Measurements from ENCODE around the gene ABLIM2.

Gene ABLIM2

DNA sequence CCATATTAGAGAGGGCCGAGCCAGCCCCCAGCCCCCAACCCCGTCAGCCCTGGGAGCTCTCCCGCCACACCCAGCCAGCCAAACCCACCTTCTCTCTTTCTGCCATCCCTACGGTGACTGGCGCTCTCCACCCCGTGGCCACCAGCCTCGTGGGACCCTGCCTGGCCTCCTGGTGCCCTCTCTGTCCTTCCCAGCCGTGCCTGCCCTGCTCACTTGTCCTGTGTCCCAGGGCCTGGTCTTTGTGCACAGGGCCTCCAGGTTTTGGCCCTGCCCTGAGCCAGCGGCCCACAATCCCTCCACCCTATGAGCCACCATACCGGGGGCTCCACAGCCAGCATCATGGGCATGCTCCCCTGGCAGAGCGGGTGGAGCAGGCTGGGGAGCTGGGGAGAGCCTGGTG, 77.4 kb downstream of the ABLIM2 start:
- TF ChIP-seq, protein P1, sequence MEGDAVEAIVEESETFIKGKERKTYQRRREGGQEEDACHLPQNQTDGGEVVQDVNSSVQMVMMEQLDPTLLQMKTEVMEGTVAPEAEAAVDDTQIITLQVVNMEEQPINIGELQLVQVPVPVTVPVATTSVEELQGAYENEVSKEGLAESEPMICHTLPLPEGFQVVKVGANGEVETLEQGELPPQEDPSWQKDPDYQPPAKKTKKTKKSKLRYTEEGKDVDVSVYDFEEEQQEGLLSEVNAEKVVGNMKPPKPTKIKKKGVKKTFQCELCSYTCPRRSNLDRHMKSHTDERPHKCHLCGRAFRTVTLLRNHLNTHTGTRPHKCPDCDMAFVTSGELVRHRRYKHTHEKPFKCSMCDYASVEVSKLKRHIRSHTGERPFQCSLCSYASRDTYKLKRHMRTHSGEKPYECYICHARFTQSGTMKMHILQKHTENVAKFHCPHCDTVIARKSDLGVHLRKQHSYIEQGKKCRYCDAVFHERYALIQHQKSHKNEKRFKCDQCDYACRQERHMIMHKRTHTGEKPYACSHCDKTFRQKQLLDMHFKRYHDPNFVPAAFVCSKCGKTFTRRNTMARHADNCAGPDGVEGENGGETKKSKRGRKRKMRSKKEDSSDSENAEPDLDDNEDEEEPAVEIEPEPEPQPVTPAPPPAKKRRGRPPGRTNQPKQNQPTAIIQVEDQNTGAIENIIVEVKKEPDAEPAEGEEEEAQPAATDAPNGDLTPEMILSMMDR (IDR thresholded peaks at IDR 0.05; ENCODE audit: low read depth, low read length), result no peak
- no peak for DNase-seq (ENCODE audit: extremely low read depth, low read depth)

GRCh38 chr4:8080754-8081065, 77.9 kb downstream of the ABLIM2 start:
- TF ChIP-seq, protein P1 (IDR thresholded peaks at IDR 0.05; ENCODE audit: low read depth, low read length), result no peak
- DNase-seq (ENCODE audit: extremely low read depth, low read depth), result no peak

DNA sequence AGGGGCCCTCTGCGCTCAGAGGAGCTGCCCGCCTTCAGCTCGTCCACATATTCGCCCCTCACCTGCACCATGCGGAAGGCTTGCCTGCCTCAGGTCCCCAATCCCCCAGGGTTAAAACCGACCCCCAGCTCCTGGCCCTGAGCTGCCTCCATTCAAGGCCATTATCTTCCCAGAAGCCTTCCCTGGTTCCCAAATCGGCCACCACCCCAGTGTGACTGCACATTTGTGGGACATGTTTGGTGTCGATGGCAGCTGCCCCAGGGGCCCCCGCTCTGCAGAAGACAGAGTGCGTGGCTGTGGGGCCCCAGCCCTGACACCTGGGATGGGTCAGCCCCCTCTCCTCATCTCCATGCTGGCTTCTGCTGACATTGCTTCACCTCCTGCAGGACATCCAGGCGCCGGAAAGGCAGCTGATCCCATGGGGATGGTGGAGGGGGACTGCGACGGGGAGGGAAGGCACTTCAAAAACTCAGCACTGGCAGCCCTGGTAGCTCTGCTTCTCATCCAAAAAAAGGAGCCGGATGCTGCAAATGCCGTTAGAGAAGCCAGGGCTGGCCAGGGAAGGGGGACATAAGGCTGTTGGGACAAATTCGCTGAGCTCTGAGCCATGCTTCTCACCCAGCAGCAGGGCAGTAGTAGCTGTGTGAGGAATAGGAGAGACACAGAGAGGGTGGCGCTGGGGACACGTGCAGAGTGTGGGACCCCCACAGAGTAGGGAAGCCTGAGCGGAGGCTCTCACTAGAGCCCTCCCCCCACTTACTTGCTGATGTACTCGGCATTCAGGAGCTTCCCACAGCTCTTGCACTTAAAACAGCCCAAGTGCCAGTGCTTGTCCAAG, 78.5 kb downstream of the ABLIM2 start:
- no peak for DNase-seq (ENCODE audit: extremely low read depth, low read depth)
- TF ChIP-seq, protein P1 (IDR thresholded peaks at IDR 0.05; ENCODE audit: low read depth, low read length), result no peak

GRCh38 chr4:8079031-8079885, 79.4 kb downstream of the ABLIM2 start:
- TF ChIP-seq, protein P1 (IDR thresholded peaks at IDR 0.05; ENCODE audit: low read depth, low read length), result no peak

DNA sequence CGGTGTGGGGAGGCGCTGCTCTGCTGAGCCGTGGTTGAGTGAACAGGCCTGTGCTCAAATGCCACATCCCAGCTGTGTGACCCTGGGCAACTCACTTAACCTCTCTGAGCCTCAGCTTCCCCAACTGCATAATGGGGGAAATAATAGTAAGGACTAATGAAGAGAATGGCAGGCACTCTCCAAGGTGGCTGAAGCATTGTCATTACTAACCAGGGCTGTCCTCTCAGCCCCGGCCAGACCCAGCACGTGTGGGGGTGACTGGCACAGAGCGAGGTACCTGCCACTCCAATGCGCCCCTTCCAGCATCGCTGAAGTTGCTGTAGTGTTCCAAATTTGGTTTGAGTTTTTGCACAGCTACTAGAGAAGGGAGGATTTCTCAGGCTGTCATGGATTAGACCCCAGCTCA, 80.0 kb downstream of the ABLIM2 start:
- TF ChIP-seq, protein P1 (IDR thresholded peaks at IDR 0.05; ENCODE audit: low read depth, low read length), result no peak
- DNase-seq (ENCODE audit: extremely low read depth, low read depth), result no peak

More at GRCh38 chr4:8079031-8079885, 79.4 kb downstream of the ABLIM2 start:
- DNase-seq (ENCODE audit: extremely low read depth, low read depth), result no peak

- no peak for DNase-seq (ENCODE audit: extremely low read depth, low read depth)
- TF ChIP-seq, protein P1 (IDR thresholded peaks at IDR 0.05; ENCODE audit: low read depth, low read length), result no peak
These were observed 80.5 kb downstream of the ABLIM2 start for GRCh38 chr4:8078109-8078494.

Measured in AG09319 (cell line).